Measurements from ENCODE around the gene ZNF474. TPM values are rescaled to one million over a fixed set of nuclear protein-coding genes. Genes with fewer than 3 reads are reported as not detected.

The ZNF474 gene
- total RNA-seq, 1 donor from 2014 or later, result not detected

- DNase-seq (ENCODE audit: low spot score), result no peak
- H3K4me3 Mint-ChIP-seq (ENCODE audit: unreplicated experiment), result no peak overlapping the region
- H3K4me1 Mint-ChIP-seq (ENCODE audit: unreplicated experiment), result no peaks in the 10 kb centered on the region
- TF ChIP-seq CTCF (IDR thresholded peaks at IDR 0.05; ENCODE audit: unreplicated experiment), result no peak
- no peaks in the 10 kb centered on the region for H3K9me3 Mint-ChIP-seq (ENCODE audit: unreplicated experiment)
- H3K27me3 Mint-ChIP-seq (ENCODE audit: unreplicated experiment), result no peaks in the 10 kb centered on the region
- H3K27ac Mint-ChIP-seq (ENCODE audit: unreplicated experiment), result no peak overlapping the region
- no peaks in the 10 kb centered on the region for H3K36me3 Mint-ChIP-seq (ENCODE audit: low read depth, unreplicated experiment)
Observed at GRCh38 chr5:122153230-122153629, 23.9 kb downstream of the ZNF474 start.

- Mint-ChIP-seq H3K9me3 (ENCODE audit: unreplicated experiment) (no peaks in the 10 kb centered on the region), H3K4me3 (ENCODE audit: unreplicated experiment) (no peak overlapping the region), H3K27me3 (ENCODE audit: unreplicated experiment) (no peaks in the 10 kb centered on the region), H3K4me1 (ENCODE audit: unreplicated experiment) (no peaks in the 10 kb centered on the region), H3K36me3 (ENCODE audit: low read depth, unreplicated experiment) (no peaks in the 10 kb centered on the region), H3K27ac (ENCODE audit: unreplicated experiment) (no peak overlapping the region)
- no peak for DNase-seq (ENCODE audit: low spot score)
- no peak for TF ChIP-seq CTCF (IDR thresholded peaks at IDR 0.05; ENCODE audit: unreplicated experiment)
Observed at GRCh38 chr5:122153774-122154173, 24.4 kb downstream of the ZNF474 start.

- no peaks in the 10 kb centered on the region for H3K27me3 Mint-ChIP-seq (ENCODE audit: unreplicated experiment)
- DNase-seq (ENCODE audit: low spot score), result no peak
- H3K4me1 Mint-ChIP-seq (ENCODE audit: unreplicated experiment), result no peaks in the 10 kb centered on the region
- H3K9me3 Mint-ChIP-seq (ENCODE audit: unreplicated experiment), result no peaks in the 10 kb centered on the region
- no peak for TF ChIP-seq CTCF (IDR thresholded peaks at IDR 0.05; ENCODE audit: unreplicated experiment)
- H3K27ac Mint-ChIP-seq (ENCODE audit: unreplicated experiment), result no peak overlapping the region
- H3K4me3 Mint-ChIP-seq (ENCODE audit: unreplicated experiment), result no peak overlapping the region
- no peaks in the 10 kb centered on the region for H3K36me3 Mint-ChIP-seq (ENCODE audit: low read depth, unreplicated experiment)
Observed at GRCh38 chr5:122154491-122154890, 25.1 kb downstream of the ZNF474 start.

- no peak for TF ChIP-seq CTCF (IDR thresholded peaks at IDR 0.05; ENCODE audit: unreplicated experiment)
- no peak overlapping the region for H3K4me3 Mint-ChIP-seq (ENCODE audit: unreplicated experiment)
- DNase-seq (ENCODE audit: low spot score), result no peak
- H3K27me3 Mint-ChIP-seq (ENCODE audit: unreplicated experiment), result no peaks in the 10 kb centered on the region
- no peaks in the 10 kb centered on the region for H3K36me3 Mint-ChIP-seq (ENCODE audit: low read depth, unreplicated experiment)
- H3K9me3 Mint-ChIP-seq (ENCODE audit: unreplicated experiment), result no peaks in the 10 kb centered on the region
- H3K4me1 Mint-ChIP-seq (ENCODE audit: unreplicated experiment), result no peaks in the 10 kb centered on the region
- H3K27ac Mint-ChIP-seq (ENCODE audit: unreplicated experiment), result no peak overlapping the region
Observed at GRCh38 chr5:122154910-122155309, 25.6 kb downstream of the ZNF474 start.

GRCh38 chr5:122155546-122155945 is 26.2 kb downstream of the ZNF474 start:
- no peak for DNase-seq (ENCODE audit: low spot score)
- Mint-ChIP-seq H3K4me3 (ENCODE audit: unreplicated experiment) (no peak overlapping the region), H3K27ac (ENCODE audit: unreplicated experiment) (no peak overlapping the region), H3K36me3 (ENCODE audit: low read depth, unreplicated experiment) (no peaks in the 10 kb centered on the region), H3K4me1 (ENCODE audit: unreplicated experiment) (no peaks in the 10 kb centered on the region), H3K9me3 (ENCODE audit: unreplicated experiment) (no peaks in the 10 kb centered on the region), H3K27me3 (ENCODE audit: unreplicated experiment) (no peaks in the 10 kb centered on the region)
- no peak for TF ChIP-seq CTCF (IDR thresholded peaks at IDR 0.05; ENCODE audit: unreplicated experiment)

All from endothelial cell (in vitro differentiated cells).